Mesothelial cell of epicardium (in vitro differentiated cells): ENCODE data around the gene KRTAP10-6. TPM values are rescaled to one million over a fixed set of nuclear protein-coding genes. Genes with fewer than 3 reads are reported as not detected.
A peak's percentile ranks its signal among the peaks of the same experiment; 100 is the strongest.

Source experiments
- DNase-seq, 2 experiments: peaks; one replicate each; pipeline ENCODE4 v3.0.0; 2021; ENCODE audit warnings: low spot score in 2 of 2; ENCODE audit not compliant: unreplicated experiment in 2 of 2
- H3K27ac Mint-ChIP-seq: 2 replicates; pipeline ENCODE4 v1.8.0; 2021; ENCODE audit warnings: mixed read lengths
- H3K27me3 Mint-ChIP-seq: 2 replicates; pipeline ENCODE4 v1.8.0; 2021; ENCODE audit warnings: low read depth, mixed read lengths
- H3K36me3 Mint-ChIP-seq: 2 replicates; pipeline ENCODE4 v1.8.0; 2021; ENCODE audit warnings: mixed read lengths
- H3K4me1 Mint-ChIP-seq: 2 replicates; pipeline ENCODE4 v1.8.0; 2021; ENCODE audit warnings: mixed read lengths
- H3K4me3 Mint-ChIP-seq: 2 replicates; pipeline ENCODE4 v1.8.0; 2021; ENCODE audit warnings: mild to moderate bottlenecking, moderate library complexity, mixed read lengths
- H3K9me3 Mint-ChIP-seq: 2 replicates; pipeline ENCODE4 v1.8.0; 2021; ENCODE audit warnings: mixed read lengths
- CTCF ChIP-seq: fragments of 200-600 bp; sonication (generic); IDR thresholded peaks from one replicate; pipeline ENCODE4 v1.5.0; 2021; ENCODE audit warnings: antibody characterized with exemption; ENCODE audit not compliant: unreplicated experiment
- total RNA-seq: library from RNA; stranded (reverse); gene quantifications from 3 replicates; pipeline ENCODE4 v1.2.1, GENCODE V29; 2021

The KRTAP10-6 gene
- total RNA-seq, 1 donor from 2014 or later: not detected

- Mint-ChIP-seq H3K4me1 (peaks cover 8% of the 10 kb centered on the region), H3K9me3 (peaks cover 28% of the 10 kb centered on the region), H3K36me3 (peaks cover 2% of the 10 kb centered on the region), H3K27me3 (peaks cover 5% of the 10 kb centered on the region), H3K4me3 (no peak overlapping the region), H3K27ac (no peak overlapping the region)
- TF ChIP-seq CTCF: no peak
- no peak for DNase-seq
Observed at GRCh38 chr21:44579833-44580144, 12.5 kb downstream of the KRTAP10-6 start.

GRCh38 chr21:44579056-44579832 is 13.1 kb downstream of the KRTAP10-6 start:
- peak in 1 of 2 experiments; percentile 27 for DNase-seq
- Mint-ChIP-seq H3K4me3 (no peak overlapping the region), H3K4me1 (peaks cover 8% of the 10 kb centered on the region), H3K9me3 (peaks cover 28% of the 10 kb centered on the region), H3K27me3 (peaks cover 4% of the 10 kb centered on the region), H3K36me3 (peaks cover 2% of the 10 kb centered on the region), H3K27ac (no peak overlapping the region)
- TF ChIP-seq CTCF: no peak

GRCh38 chr21:44578371-44579055 is 13.8 kb downstream of the KRTAP10-6 start:
- peaks cover 2% of the 10 kb centered on the region for H3K36me3 Mint-ChIP-seq
- H3K27ac Mint-ChIP-seq: no peak overlapping the region
- H3K27me3 Mint-ChIP-seq: peaks cover 4% of the 10 kb centered on the region
- DNase-seq: no peak
- no peak for TF ChIP-seq CTCF
- no peak overlapping the region for H3K4me3 Mint-ChIP-seq
- H3K9me3 Mint-ChIP-seq: peaks cover 28% of the 10 kb centered on the region
- peaks cover 7% of the 10 kb centered on the region for H3K4me1 Mint-ChIP-seq

GRCh38 chr21:44576025-44576420 is 16.3 kb downstream of the KRTAP10-6 start:
- Mint-ChIP-seq H3K27ac (no peak overlapping the region), H3K36me3 (peaks cover 2% of the 10 kb centered on the region), H3K4me3 (no peak overlapping the region), H3K9me3 (peaks cover 34% of the 10 kb centered on the region), H3K27me3 (no peaks in the 10 kb centered on the region), H3K4me1 (no peaks in the 10 kb centered on the region)
- no peak for TF ChIP-seq CTCF
- no peak for DNase-seq

- no peak overlapping the region for H3K27ac Mint-ChIP-seq
- H3K4me1 Mint-ChIP-seq: no peaks in the 10 kb centered on the region
- H3K36me3 Mint-ChIP-seq: peaks cover 2% of the 10 kb centered on the region
- TF ChIP-seq CTCF: no peak
- no peaks in the 10 kb centered on the region for H3K27me3 Mint-ChIP-seq
- DNase-seq: peak in 1 of 2 experiments; percentile 31
- no peak overlapping the region for H3K4me3 Mint-ChIP-seq
- peaks cover 37% of the 10 kb centered on the region for H3K9me3 Mint-ChIP-seq
Observed at GRCh38 chr21:44575307-44576024, 16.8 kb downstream of the KRTAP10-6 start.
